GM12878 (cell line): ENCODE measurements around the gene SLC4A2. TPM values are rescaled to one million over a fixed set of nuclear protein-coding genes. Genes with fewer than 3 reads are reported as not detected.

Experiments
- ATAC-seq: fragments of 200-7000 bp; cut with Tn5 transposase; 3 replicates; pipeline ENCODE4 v1.9.1; 2020; ENCODE audit warnings: mild to moderate bottlenecking, moderate library complexity
- BruUV-seq: library from RNA; stranded (reverse); fragments of 400-500 nt; replicated peaks from 2 replicates; lab custom pipeline; 2021; lab: Mats Ljungman, UMichigan
- CTCF ChIA-PET: fragments of 300-600 bp; sonication (Branson Sonifier 250); formaldehyde crosslinking; extraction: SDS; loops from one replicate; lab custom pipeline; 2021; ENCODE audit warnings: inconsistent platforms; lab: Yijun Ruan, JAX
- POLR2A ChIA-PET: fragments of 350-600 bp; formaldehyde crosslinking; extraction: SDS; loops from one replicate; lab custom pipeline; 2021; ENCODE audit warnings: inconsistent platforms; lab: Charles Lee
- RAD21 ChIA-PET: fragments of 300-600 bp; sonication (Branson Sonifier 250); formaldehyde crosslinking; loops from one replicate; lab custom pipeline; 2023; ENCODE audit warnings: antibody characterized with exemption; ENCODE audit not compliant: unreplicated experiment; lab: Charles Lee
- SMC1A ChIA-PET: fragments of 300-600 bp; sonication (Branson Sonifier 250); formaldehyde crosslinking; loops from one replicate; lab custom pipeline; 2023; ENCODE audit not compliant: unreplicated experiment, uncharacterized antibody; lab: Charles Lee
- DNase-seq: peaks from one replicate; pipeline ENCODE4 v3.0.0-alpha.2; 2011; ENCODE audit warnings: low read depth, low spot score
- FAIRE-seq: peaks from 3 replicates; lab custom pipeline; 2011; peaks lifted over from hg19 to GRCh38; lab: Jason Lieb, UNC
- H2AFZ ChIP-seq: 2 replicates; pipeline ENCODE4 v1.6.0; 2011; ENCODE audit warnings: low read depth, low read length, control low read depth; ENCODE audit not compliant: control insufficient read depth
- H3K27ac ChIP-seq: 2 replicates; pipeline ENCODE4 v1.5.1; 2011; ENCODE audit warnings: control low read depth; ENCODE audit not compliant: control insufficient read depth, insufficient read depth
- H3K27me3 ChIP-seq, 2 experiments: replicated peaks in 1 of 2; 2 replicates each; pipeline versions ENCODE4 v1.6.0 to v1.6.1; 2011; ENCODE audit warnings: low read length in 1 of 2; ENCODE audit not compliant: control insufficient read depth in 2 of 2, insufficient read depth in 2 of 2
- H3K36me3 ChIP-seq, 2 experiments: 2 replicates each; pipeline ENCODE4 v1.5.1; 2011; ENCODE audit warnings: low read length in 1 of 2; ENCODE audit not compliant: control insufficient read depth in 2 of 2, insufficient read depth in 2 of 2
- H3K4me1 ChIP-seq: 2 replicates; pipeline ENCODE4 v1.6.1; 2011; ENCODE audit warnings: mild to moderate bottlenecking, low read length, moderate library complexity, mixed read lengths; ENCODE audit not compliant: control insufficient read depth, insufficient read depth
- H3K4me2 ChIP-seq: 2 replicates; pipeline ENCODE4 v1.6.0; 2011; ENCODE audit warnings: control low read depth; ENCODE audit not compliant: control insufficient read depth, insufficient read depth
- H3K4me3 ChIP-seq: fragments of 200-600 bp; sonication (generic); 2 replicates; pipeline ENCODE4 v1.5.1; 2016
- H3K79me2 ChIP-seq: 2 replicates; pipeline ENCODE4 v1.6.0; 2011; ENCODE audit warnings: low read length; ENCODE audit not compliant: control insufficient read depth, insufficient read depth
- H3K9ac ChIP-seq: 2 replicates; pipeline ENCODE4 v1.8.0; 2011; ENCODE audit warnings: low read length, control low read depth, mixed read lengths; ENCODE audit not compliant: control insufficient read depth, insufficient read depth
- H3K9me3 ChIP-seq: replicated peaks from 3 replicates; pipeline ENCODE4 v1.5.1; 2011; ENCODE audit warnings: mild to moderate bottlenecking, low read length; ENCODE audit not compliant: control insufficient read depth, insufficient read depth
- H4K20me1 ChIP-seq: 2 replicates; pipeline ENCODE4 v1.6.0; 2011; ENCODE audit not compliant: control insufficient read depth, insufficient read depth
- ATF3 ChIP-seq: IDR thresholded peaks from 2 replicates; pipeline ENCODE4 v1.6.1; 2011; ENCODE audit warnings: low read depth, mild to moderate bottlenecking, low read length, moderate library complexity, borderline replicate concordance; ENCODE audit errors: extremely low read depth
- BCLAF1 ChIP-seq: fragments of 450-650 bp; IDR thresholded peaks from 2 replicates; pipeline ENCODE4 v1.6.1; 2017; ENCODE audit warnings: antibody characterized with exemption, mild to moderate bottlenecking, moderate library complexity
- BMI1 ChIP-seq: fragments of 450-650 bp; IDR thresholded peaks from 2 replicates; pipeline ENCODE4 v1.6.1; 2016; ENCODE audit warnings: mild to moderate bottlenecking, moderate library complexity, borderline replicate concordance
- CHD1 ChIP-seq: IDR thresholded peaks from 2 replicates; pipeline ENCODE4 v1.6.1; 2012; ENCODE audit warnings: low read depth, low read length, improper control_type of control experiment
- EP300 ChIP-seq, 2 experiments: fragments of 150-350 bp in 1 of 2; IDR thresholded peaks; 2 replicates each; pipeline ENCODE4 v1.6.1; 2011 to 2012; ENCODE audit warnings: low read depth in 2 of 2, low read length in 2 of 2, borderline replicate concordance in 1 of 2, improper control_type of control experiment in 1 of 2, inconsistent platforms in 1 of 2; ENCODE audit not compliant: control insufficient read depth in 1 of 2
- ETV6 ChIP-seq, 2 experiments: fragments of 450-650 bp in 1 of 2; IDR thresholded peaks in 1 of 2; conservative IDR thresholded peaks in 1 of 2; 2 replicates each; pipeline ENCODE4 v1.6.1; 2014; ENCODE audit warnings: antibody characterized with exemption in 1 of 2, borderline replicate concordance in 1 of 2, low read depth in 1 of 2, mild to moderate bottlenecking in 1 of 2, moderate library complexity in 1 of 2
- IKZF2 ChIP-seq, 2 experiments: fragments of 450-650 bp; IDR thresholded peaks; 2 replicates each; pipeline ENCODE4 v1.6.1; 2017; ENCODE audit warnings: mild to moderate bottlenecking in 2 of 2, moderate library complexity in 2 of 2
- MEF2A ChIP-seq: IDR thresholded peaks from 2 replicates; pipeline ENCODE4 v1.6.1; 2011; ENCODE audit warnings: low read depth, mild to moderate bottlenecking, low read length, moderate library complexity; ENCODE audit not compliant: insufficient read depth
- NFYB ChIP-seq: IDR thresholded peaks from 2 replicates; pipeline ENCODE4 v1.6.1; 2011; ENCODE audit warnings: low read depth, mild to moderate bottlenecking, low read length, improper control_type of control experiment, moderate library complexity; ENCODE audit not compliant: insufficient read depth
- PAX8 ChIP-seq: fragments of 450-650 bp; IDR thresholded peaks from 2 replicates; pipeline ENCODE4 v1.6.1; 2017; ENCODE audit warnings: mild to moderate bottlenecking, moderate library complexity
- SMAD5 ChIP-seq: IDR thresholded peaks from 2 replicates; pipeline ENCODE4 v1.6.1; 2016; ENCODE audit warnings: antibody characterized with exemption, low read depth
- TAF1 ChIP-seq: IDR thresholded peaks from 2 replicates; pipeline ENCODE4 v1.6.1; 2011; ENCODE audit warnings: mild to moderate bottlenecking, low read depth, low read length, borderline replicate concordance
- ZBTB4 ChIP-seq: fragments of 450-650 bp; formaldehyde crosslinking; IDR thresholded peaks from 2 replicates; pipeline ENCODE4 v1.4.0; 2022; ENCODE audit warnings: mild to moderate bottlenecking, moderate library complexity
- WGBS: methylation state at CpG from one replicate; pipeline ENCODE4 v1.1.6; 2016; ENCODE audit warnings: low lambda C conversion rate; ENCODE audit not compliant: insufficient replicate concordance, insufficient coverage; ENCODE audit errors: missing lambda C conversion rate; 5-methylcytosine and 5-hydroxymethylcytosine counted together
- in situ Hi-C: fragments of 300-500 bp; cut with MboI; formaldehyde crosslinking; loops from 9 replicates; pipeline ENCODE4 v1.14.3; 2018; ENCODE audit warnings: mixed read lengths
- intact Hi-C: fragments of 100-400 bp; cut with micrococcal nuclease; formaldehyde crosslinking; loops from one replicate; pipeline ENCODE4 v1.14.2; 2022; ENCODE audit not compliant: unreplicated experiment
- polyA plus RNA-seq, 11 experiments: library from polyadenylated mRNA; depleted of rRNA in 4 of 11; unstranded in 6 of 11; stranded (reverse) in 5 of 11; fragments of >200 nt; fragmentation: Nextera tagmentation in 4 of 11; fragmentation: Illumina TruSeq in 1 of 11; extraction: Ambion mirVana in 4 of 11; extraction: Trizol in 1 of 11; gene quantifications; 1 replicate in 1 of 11; 2 replicates in 10 of 11; pipeline versions ENCODE4 v1.2.1 to v1.2.3, GENCODE V29; 2011 to 2016; ENCODE audit warnings: inconsistent platforms in 2 of 11, missing spikeins in 2 of 11, low read depth in 1 of 11
- total RNA-seq, 4 experiments: library from RNA; depleted of rRNA in 3 of 4; stranded (reverse); fragments of >200 nt in 3 of 4; fragmentation: Illumina TruSeq in 1 of 4; extraction: Trizol in 1 of 4; gene quantifications; 2 replicates each; pipeline versions ENCODE4 v1.2.1 to v1.2.3, GENCODE V29; 2013 to 2021

The SLC4A2 gene
- total and polyA plus RNA-seq, 10 of the 15 experiments (the other 5 are each of a cell fraction or from before 2014, with no cell fraction given), result 2.7 to 78.6 (median 30.1) TPM

- ChIA-PET CTCF (interaction anchor here (0.8 to 3.9 kb wide), 3 partner anchors 11 to 84 kb away, joined by 3 to 17 read pairs (median 3); no protein-coding TSS in a partner anchor), SMC1A (no interaction called here), POLR2A (no interaction called here), RAD21 (no interaction called here)
- Histone ChIP-seq H3K9ac (no peak overlapping the region), H3K4me3 (no peak overlapping the region), H3K9me3 (no peaks in the 10 kb centered on the region), H3K4me2 (no peak overlapping the region), H3K79me2 (no peaks in the 10 kb centered on the region; the same call in none of the 2 replicates), H2AFZ (no peak overlapping the region), H3K4me1 (no peaks in the 10 kb centered on the region), H4K20me1 (peaks cover 3% of the 10 kb centered on the region; the same call in 1 of the 2 replicates), H3K27me3 (no peaks in the 10 kb centered on the region), H3K36me3 (peaks cover 0 to 6% of the 10 kb centered on the region in 2 experiments; a peak in 1 of 4 replicates), H3K27ac (no peak overlapping the region)
- FAIRE-seq (no peak), DNase-seq (no peak), ATAC-seq (no peak)
- TF ChIP-seq ZBTB4 (no peak), IKZF2 (IDR thresholded peaks at IDR 0.05) (no peak), BCLAF1 (no peak), CHD1 (no peak), ETV6 (conservative IDR thresholded peaks at IDR 0.05 in 1 of 2, IDR thresholded peaks at IDR 0.05 in 1 of 2; ENCODE audit: borderline replicate concordance in 1 of 2, low read depth in 1 of 2) (no peak), SMAD5 (no peak), ATF3 (no peak), TAF1 (no peak), BMI1 (no peak), PAX8 (no peak), MEF2A (no peak), EP300 (IDR thresholded peaks at IDR 0.05; ENCODE audit: borderline replicate concordance in 1 of 2, control insufficient read depth in 1 of 2, low read depth in 2 of 2, low read length in 2 of 2) (no peak), NFYB (no peak)
- intact Hi-C loops (loop anchor here (5.0 kb wide), 1 partner anchor 101 kb away; no protein-coding TSS in a partner anchor), in situ Hi-C loops (no loop called here)
- 67% methylated on average over 13 of the region's 13 CpGs for WGBS
- no TSS peak for BruUV-seq
Measured at GRCh38 chr7:151113344-151114150, 54.2 kb downstream of the SLC4A2 start.
